K562 (cell line): ENCODE results near the gene AK2. TPM values are rescaled to one million over a fixed set of nuclear protein-coding genes. Genes with fewer than 3 reads are reported as not detected.
A peak's percentile ranks its signal among the peaks of the same experiment; 100 is the strongest.

Experiments used
- ATAC-seq: fragments of 200-7000 bp; cut with Tn5 transposase; 3 replicates; pipeline ENCODE4 v1.9.1; 2020; ENCODE audit warnings: moderate library complexity
- BruUV-seq: library from RNA; stranded (reverse); fragments of 400-500 nt; replicated peaks from 2 replicates; lab custom pipeline; 2021; lab: Mats Ljungman, UMichigan
- CTCF ChIA-PET: fragments of 300-600 bp; formaldehyde crosslinking; extraction: SDS; loops from one replicate; lab custom pipeline; 2021; ENCODE audit warnings: low intra/inter-chr PET ratio; lab: Yijun Ruan, JAX
- POLR2A ChIA-PET: fragments of 300-600, 350-650 bp; sonication (Branson Sonifier 250); formaldehyde crosslinking; extraction: SDS; loops from one replicate; lab custom pipeline; 2021; ENCODE audit warnings: antibody characterized with exemption, inconsistent platforms; lab: Yijun Ruan, JAX
- DNase-seq, 4 experiments: peaks; one replicate each; pipeline versions ENCODE4 v3.0.0 to v3.0.0-alpha.2; 2011 to 2018; ENCODE audit warnings: low spot score in 3 of 4, mixed read lengths in 3 of 4; ENCODE audit errors: extremely low read depth in 1 of 4
- FAIRE-seq: peaks from 2 replicates; lab custom pipeline; 2011; peaks lifted over from hg19 to GRCh38; lab: Jason Lieb, UNC
- H2AFZ ChIP-seq: 2 replicates; pipeline ENCODE4 v1.6.0; 2011; ENCODE audit warnings: low read depth, low read length, control low read depth, inconsistent platforms
- H3K27ac ChIP-seq: fragments of 200-600 bp; 3 replicates; pipeline ENCODE4 v1.8.0; 2011; ENCODE audit warnings: low read depth, mild to moderate bottlenecking, control low read depth, inconsistent platforms, low read length, moderate library complexity, mixed read lengths; ENCODE audit errors: extremely low read depth
- H3K27me3 ChIP-seq, 2 experiments: fragments of 300-600 bp in 1 of 2; 2 replicates in 1 of 2; 3 replicates in 1 of 2; pipeline versions ENCODE4 v1.6.0 to v1.8.0; 2011; ENCODE audit warnings: inconsistent platforms in 2 of 2, low read length in 2 of 2, mild to moderate bottlenecking in 1 of 2, mixed read lengths in 1 of 2, moderate library complexity in 1 of 2; ENCODE audit not compliant: control insufficient read depth in 2 of 2, insufficient read depth in 2 of 2
- H3K36me3 ChIP-seq: fragments of 300-600 bp; 3 replicates; pipeline ENCODE4 v1.8.0; 2011; ENCODE audit warnings: mild to moderate bottlenecking, low read length, inconsistent platforms; ENCODE audit not compliant: control insufficient read depth, insufficient read depth
- H3K4me1 ChIP-seq, 2 experiments: fragments of 200-600 bp in 1 of 2; replicated peaks in 1 of 2; 2 replicates in 1 of 2; 3 replicates in 1 of 2; pipeline versions ENCODE4 v1.5.1 to v1.8.0; 2011; ENCODE audit warnings: inconsistent platforms in 2 of 2, low read length in 2 of 2, mild to moderate bottlenecking in 1 of 2, mixed read lengths in 1 of 2, moderate library complexity in 1 of 2; ENCODE audit not compliant: control insufficient read depth in 2 of 2, insufficient read depth in 2 of 2
- H3K4me2 ChIP-seq: 2 replicates; pipeline ENCODE4 v1.6.1; 2011; ENCODE audit warnings: low read length, control low read depth, inconsistent platforms, mixed read lengths; ENCODE audit not compliant: insufficient read depth
- H3K4me3 ChIP-seq: fragments of 200-600 bp; sonication (generic), shearing (Covaris generic); 2 replicates; pipeline ENCODE4 v1.5.1; 2016; ENCODE audit warnings: control low read depth, inconsistent platforms
- H3K79me2 ChIP-seq: fragments of 200-600 bp; 3 replicates; pipeline ENCODE4 v1.8.0; 2011; ENCODE audit warnings: low read length, inconsistent platforms; ENCODE audit not compliant: control insufficient read depth, insufficient read depth
- H3K9ac ChIP-seq, 2 experiments: 2 replicates each; pipeline versions ENCODE4 v1.6.0 to v1.6.1; 2011; ENCODE audit warnings: low read depth in 2 of 2, low read length in 2 of 2, control low read depth in 1 of 2, inconsistent platforms in 1 of 2, mild to moderate bottlenecking in 1 of 2, mixed read lengths in 1 of 2; ENCODE audit not compliant: insufficient read depth in 1 of 2
- H3K9me1 ChIP-seq: one replicate; pipeline ENCODE4 v1.6.0; 2011; ENCODE audit warnings: inconsistent platforms, mild to moderate bottlenecking, low read length, moderate library complexity; ENCODE audit not compliant: control insufficient read depth, insufficient read depth
- H3K9me3 ChIP-seq: replicated peaks from 2 replicates; pipeline ENCODE4 v1.5.1; 2011; ENCODE audit warnings: low read depth, low read length, inconsistent platforms; ENCODE audit not compliant: control insufficient read depth, insufficient read depth
- H4K20me1 ChIP-seq: replicated peaks from 2 replicates; pipeline ENCODE4 v1.6.1; 2011; ENCODE audit warnings: low read length, inconsistent platforms, mixed read lengths; ENCODE audit not compliant: control insufficient read depth, insufficient read depth
- ESRRA ChIP-seq: fragments of 450-650 bp; IDR thresholded peaks from 2 replicates; pipeline ENCODE4 v1.6.1; 2014; ENCODE audit warnings: low read depth, mild to moderate bottlenecking, moderate library complexity, borderline replicate concordance
- HDAC6 ChIP-seq: IDR thresholded peaks from 2 replicates; pipeline ENCODE4 v1.6.1; 2012; ENCODE audit warnings: low read depth, mild to moderate bottlenecking, control low read depth, inconsistent platforms, low read length, moderate library complexity
- MGA ChIP-seq: fragments of 450-650 bp; IDR thresholded peaks from 2 replicates; pipeline ENCODE4 v1.6.1; 2016; ENCODE audit warnings: mild to moderate bottlenecking, moderate library complexity
- MIER1 ChIP-seq: fragments of 450-650 bp; IDR thresholded peaks from 2 replicates; pipeline ENCODE4 v1.6.1; 2016; ENCODE audit warnings: antibody characterized with exemption, mild to moderate bottlenecking, low read depth
- ZNF282 ChIP-seq: sonication (generic); formaldehyde crosslinking; IDR thresholded peaks from 2 replicates; pipeline ENCODE4 v1.8.1; 2023; ENCODE audit warnings: missing genetic modification reagents
- WGBS: fragments of 100-300 bp; shearing (Covaris generic); methylation state at CpG from one replicate; pipeline ENCODE4 v1.1.6; 2016; ENCODE audit warnings: low coverage, mixed read lengths; ENCODE audit not compliant: insufficient coverage; ENCODE audit errors: missing lambda C conversion rate; 5-methylcytosine and 5-hydroxymethylcytosine counted together
- in situ Hi-C: fragments of 300-500 bp; cut with MboI; formaldehyde crosslinking; loops from 4 replicates; pipeline ENCODE4 v1.15.0; 2018; ENCODE audit warnings: inconsistent platforms, mixed read lengths
- intact Hi-C: fragments of 100-400 bp; cut with micrococcal nuclease; formaldehyde crosslinking; loops from 2 replicates; pipeline ENCODE4 v1.14.2; 2022
- polyA plus RNA-seq, 8 experiments: library from polyadenylated mRNA; depleted of rRNA in 4 of 8; stranded (reverse) in 5 of 8; unstranded in 3 of 8; fragments of >200 nt; fragmentation: Nextera tagmentation in 2 of 8; fragmentation: Illumina TruSeq in 1 of 8; extraction: Ambion mirVana in 2 of 8; extraction: Trizol in 1 of 8; gene quantifications; 2 replicates each; pipeline versions ENCODE4 v1.2.1 to v1.2.3, GENCODE V29; 2011 to 2014; ENCODE audit warnings: inconsistent platforms in 1 of 8, missing spikeins in 1 of 8
- total RNA-seq, 7 experiments: library from RNA; depleted of rRNA in 6 of 7; stranded (reverse); fragments of >200 nt in 6 of 7; fragmentation: Illumina TruSeq in 2 of 7; extraction: Trizol in 2 of 7; gene quantifications; 2 replicates each; pipeline versions ENCODE4 v1.2.1 to v1.2.3, GENCODE V29; 2011 to 2021; ENCODE audit warnings: low replicate concordance in 1 of 7

The AK2 gene
- total and polyA plus RNA-seq, 9 of the 15 experiments (the other 6 are each of a cell fraction or from before 2014, with no cell fraction given): 105 to 1,050 (median 509) TPM

- no peak for TF ChIP-seq HDAC6
- TF ChIP-seq, all 486 proteins: peak for 0
These were observed 46.0 kb upstream of the AK2 start (continued) for GRCh38 chr1:33082575-33083108.

- CTCF ChIA-PET: interaction anchor here (0.6 kb wide), 1 partner anchor 537 kb away, joined by 3 read pairs; no protein-coding TSS in a partner anchor
- no TSS peak for BruUV-seq
- H3K36me3 ChIP-seq: no peaks in the 10 kb centered on the region
- H3K27ac ChIP-seq: no peak overlapping the region
- peak overlapping the region in 1 of 2 experiments; percentile 94; a peak in 2 of 4 replicates for H3K9ac ChIP-seq
- peaks cover 5% of the 10 kb centered on the region for H3K9me1 ChIP-seq
- H3K27me3 ChIP-seq: peaks cover 19 to 43% of the 10 kb centered on the region in 2 experiments; a peak in 4 of 5 replicates
- in situ Hi-C loops: no loop called here
- H3K9me3 ChIP-seq: no peaks in the 10 kb centered on the region
- peak overlapping the region; percentile 94 for H3K4me2 ChIP-seq
- WGBS: 5% methylated on average over 34 of the region's 35 CpGs
- DNase-seq: peak in 2 of 4 experiments; percentile 24 to 28
- POLR2A ChIA-PET: interaction anchor here (1.4 to 1.5 kb wide), 2 partner anchors 11 to 66 kb away, joined by 4 to 6 read pairs; no protein-coding TSS in a partner anchor
- peak overlapping the region; percentile 49 for H3K4me3 ChIP-seq
- H4K20me1 ChIP-seq: peaks cover 26% of the 10 kb centered on the region
- H2AFZ ChIP-seq: peak overlapping the region; percentile 97
- peaks cover 14% of the 10 kb centered on the region in 2 experiments; a peak in 4 of 5 replicates for H3K4me1 ChIP-seq
- no peaks in the 10 kb centered on the region for H3K79me2 ChIP-seq
- no peak for FAIRE-seq
- peak; percentile 2; the same call in 1 of the 3 replicates for ATAC-seq
- intact Hi-C loops: loop anchor here (2.0 to 10.0 kb wide), 2 partner anchors 27 to 557 kb away; no protein-coding TSS in a partner anchor
- TF ChIP-seq MGA (no peak), ESRRA (no peak), MIER1 (0 out of 2 replicates have a peak, but pooled peaks have one; percentile 42), ZNF282 (CRISPR knock-in tag) (0 out of 2 replicates have a peak, but pooled peaks have one; percentile 2)
These were observed 45.0 kb upstream of the AK2 start for GRCh38 chr1:33081554-33082305.
